HG02588 (cell line): ENCODE measurements around the gene UBLCP1.

Experiments used
- ATAC-seq: cut with Tn5 transposase; IDR thresholded peaks from one replicate; pipeline ENCODE4 v1.9.1; 2021; ENCODE audit warnings: mild to moderate bottlenecking, moderate library complexity; ENCODE audit not compliant: unreplicated experiment

The UBLCP1 gene

DNA sequence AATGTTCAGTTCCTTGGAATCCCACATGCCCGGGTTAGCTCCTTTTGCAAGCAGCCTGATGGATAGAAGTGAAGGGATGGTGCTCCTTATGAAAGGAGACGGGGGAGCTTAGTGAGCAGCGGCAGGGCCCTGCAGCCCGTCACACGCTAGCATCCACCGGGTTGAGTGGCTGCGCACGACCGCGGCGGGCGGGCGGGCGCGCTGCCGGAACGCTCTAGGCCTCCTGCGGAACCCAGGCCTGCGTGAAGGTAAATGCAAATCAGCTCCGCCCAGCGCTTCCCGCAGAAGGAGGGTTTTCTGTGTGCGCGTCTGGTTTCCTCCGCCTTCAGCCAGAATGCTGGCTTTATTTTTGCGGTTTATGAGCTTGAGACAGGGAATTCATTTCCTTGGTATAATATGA lies 47.4 kb downstream of the UBLCP1 start:
- peak; percentile 59 for ATAC-seq

DNA sequence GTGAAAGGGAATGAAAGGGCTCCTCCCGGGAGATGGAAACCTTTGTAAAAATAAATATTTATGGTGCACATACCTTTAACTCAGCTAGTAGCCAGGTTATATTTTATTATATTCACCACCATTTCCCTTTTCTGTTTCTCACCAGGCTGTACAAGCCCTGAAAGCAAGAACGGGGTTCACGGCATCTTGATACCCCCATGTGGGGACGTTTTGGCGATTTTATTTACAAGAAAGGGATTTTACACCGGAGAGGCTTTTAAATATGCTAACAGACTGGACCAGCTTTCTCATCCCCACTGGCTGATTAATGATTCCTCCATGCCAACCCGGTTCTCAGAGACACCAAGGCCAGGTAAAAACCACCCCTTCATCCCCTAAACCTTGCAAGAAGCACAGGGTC lies 48.0 kb downstream of the UBLCP1 start:
- ATAC-seq: no peak

DNA sequence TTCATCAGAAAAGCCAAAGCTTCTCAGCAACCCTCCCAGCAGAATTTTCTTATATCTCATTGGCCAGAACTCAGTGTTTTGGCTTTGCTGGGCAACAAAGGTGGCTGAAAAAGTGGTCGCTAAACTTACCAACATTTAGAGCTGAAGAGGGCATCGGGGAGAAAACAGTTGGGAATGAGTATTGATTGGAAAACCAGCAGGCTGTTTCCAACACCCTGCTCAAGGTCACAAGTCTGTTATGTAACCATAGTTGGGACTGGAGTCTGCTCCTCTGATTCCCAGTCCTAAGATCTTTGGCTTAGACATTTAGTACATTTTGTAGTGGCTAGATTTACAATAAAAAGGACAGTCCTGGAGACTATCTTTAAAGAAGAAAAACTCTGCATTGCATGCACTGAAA lies 50.1 kb downstream of the UBLCP1 start:
- ATAC-seq: no peak

DNA sequence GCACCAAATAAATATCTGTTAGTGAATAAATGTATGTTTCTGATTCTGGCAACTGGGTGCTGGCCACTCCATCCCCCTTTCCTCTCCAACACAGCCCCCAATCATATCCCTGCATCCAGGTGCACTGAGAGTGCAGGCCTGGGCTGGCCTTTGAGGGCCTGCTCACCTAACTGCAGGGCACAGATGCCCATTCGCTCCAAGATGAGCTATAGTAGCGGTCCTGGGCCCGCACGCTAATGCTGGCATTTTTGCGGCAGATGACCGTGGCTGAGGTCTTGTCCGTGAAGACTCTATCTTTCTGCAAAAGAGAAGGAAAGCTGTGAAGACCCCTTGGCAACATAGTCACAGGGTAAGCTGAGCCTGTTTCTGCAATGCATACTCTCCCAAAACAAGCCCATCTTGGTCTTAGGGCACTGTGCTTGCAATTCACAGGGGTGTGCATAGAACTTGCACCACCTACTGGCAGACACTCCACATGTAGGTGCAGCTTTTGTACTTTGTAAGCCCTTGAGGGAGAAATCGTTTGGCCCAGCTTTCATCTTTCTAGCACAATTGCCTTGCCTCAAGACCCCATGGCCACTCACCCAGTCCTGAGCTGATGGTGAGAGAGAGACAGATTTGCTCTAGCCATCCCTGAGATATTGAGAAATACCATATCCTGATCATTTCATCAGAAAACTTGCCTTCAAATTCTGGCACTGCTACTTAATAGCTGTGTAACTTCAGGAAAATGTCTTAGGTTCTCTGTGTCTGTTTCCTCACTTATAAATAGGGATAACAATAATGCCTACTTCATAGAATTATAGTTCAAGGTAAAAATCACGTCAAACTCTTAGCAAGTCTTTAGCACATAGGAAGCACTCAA lies 53.7 kb downstream of the UBLCP1 start:
- ATAC-seq: peak; percentile 68

DNA sequence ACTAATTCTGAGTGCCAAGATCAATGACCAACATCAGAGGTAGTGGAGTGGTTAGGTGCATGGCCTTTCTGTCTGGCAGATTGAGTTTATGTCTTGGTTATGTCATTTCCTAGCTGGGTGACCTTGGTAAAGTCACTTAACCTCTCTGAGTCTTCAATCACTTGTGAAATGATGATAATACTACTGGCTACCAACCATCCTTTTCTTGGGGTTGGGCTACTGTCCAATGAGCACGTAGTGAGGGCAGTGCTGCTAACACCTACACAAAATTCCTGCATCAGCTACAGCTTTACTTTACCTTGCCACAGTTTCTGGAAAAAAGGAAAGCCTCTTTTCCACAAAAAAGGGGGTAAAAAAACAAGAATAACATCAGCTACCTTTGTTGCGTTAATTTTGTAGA lies 54.8 kb downstream of the UBLCP1 start:
- no peak for ATAC-seq

DNA sequence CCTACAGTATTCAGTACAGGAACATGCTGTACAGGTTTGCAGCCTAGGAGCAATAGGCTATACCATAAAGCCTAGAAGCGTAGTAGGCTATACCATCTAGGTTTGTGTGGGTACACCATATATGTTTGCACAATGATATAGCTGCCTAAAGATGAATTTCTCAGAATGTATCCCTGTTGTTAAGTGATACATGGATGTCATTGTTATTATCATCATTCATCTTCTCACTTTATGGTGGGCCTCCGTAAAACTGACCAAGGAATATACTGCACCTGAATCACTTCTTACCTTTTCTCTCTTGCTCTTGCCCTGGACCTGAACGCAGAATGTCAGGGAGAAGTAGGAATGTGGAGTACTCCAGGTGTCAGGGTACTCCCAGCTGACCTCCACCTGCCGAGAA lies 55.4 kb downstream of the UBLCP1 start:
- ATAC-seq: no peak

DNA sequence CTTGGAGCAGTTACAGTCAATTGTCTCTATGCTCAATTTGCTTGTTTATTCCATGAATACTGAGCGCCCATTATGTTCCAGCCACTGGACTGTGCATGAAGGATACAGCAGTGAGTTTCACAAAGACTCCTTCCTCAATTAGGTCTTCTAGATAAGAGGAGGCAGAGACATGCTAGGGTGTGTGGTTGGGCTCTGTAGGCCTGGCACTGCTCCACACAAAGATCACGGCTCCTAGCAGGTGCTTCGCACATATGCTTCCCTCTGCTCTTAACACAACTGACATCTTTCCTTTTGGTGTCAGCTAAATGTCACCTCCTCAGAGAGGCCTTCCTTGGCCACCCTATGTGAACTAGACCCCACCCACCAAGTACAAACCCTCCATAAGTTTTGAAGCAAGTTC lies 56.3 kb downstream of the UBLCP1 start:
- ATAC-seq: no peak

DNA sequence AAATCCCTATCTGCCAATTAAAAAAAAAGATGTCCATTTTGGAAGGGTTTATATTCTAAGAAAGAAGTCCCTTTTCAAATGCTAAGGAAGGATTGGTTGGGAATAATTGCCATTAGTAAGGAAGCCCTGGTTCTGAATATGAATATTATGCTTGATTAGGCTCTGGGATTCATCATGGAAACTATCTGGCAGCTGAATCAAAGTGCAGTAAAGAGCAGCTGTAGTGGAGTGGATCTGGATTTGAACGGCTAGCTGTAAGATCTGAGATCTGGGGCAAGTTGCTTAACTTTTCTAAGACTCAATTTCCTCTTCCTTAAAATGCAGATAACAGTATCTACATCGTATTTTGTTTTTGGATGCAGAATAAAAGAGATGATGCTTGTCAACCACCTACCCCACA lies 56.7 kb downstream of the UBLCP1 start:
- ATAC-seq: no peak

DNA sequence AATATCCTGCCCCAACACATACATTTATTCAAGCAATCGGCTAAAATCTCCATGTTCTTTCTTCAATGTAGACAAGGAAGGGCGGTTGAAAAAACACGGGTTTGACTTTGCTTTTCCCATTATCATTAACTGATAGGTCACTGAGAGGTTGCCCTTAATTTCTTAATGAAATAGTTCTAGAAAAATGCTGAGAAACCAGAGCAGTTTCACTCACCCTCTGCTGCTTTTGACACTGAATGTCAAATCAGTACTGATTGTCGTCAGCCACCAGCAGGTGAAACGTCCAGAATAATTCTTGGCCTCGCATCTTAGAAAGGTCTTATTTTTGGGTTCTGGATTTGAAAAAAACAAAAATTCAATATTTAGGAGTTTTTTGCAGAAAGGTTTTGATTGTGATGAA lies 59.1 kb downstream of the UBLCP1 start:
- ATAC-seq: peak; percentile 70

DNA sequence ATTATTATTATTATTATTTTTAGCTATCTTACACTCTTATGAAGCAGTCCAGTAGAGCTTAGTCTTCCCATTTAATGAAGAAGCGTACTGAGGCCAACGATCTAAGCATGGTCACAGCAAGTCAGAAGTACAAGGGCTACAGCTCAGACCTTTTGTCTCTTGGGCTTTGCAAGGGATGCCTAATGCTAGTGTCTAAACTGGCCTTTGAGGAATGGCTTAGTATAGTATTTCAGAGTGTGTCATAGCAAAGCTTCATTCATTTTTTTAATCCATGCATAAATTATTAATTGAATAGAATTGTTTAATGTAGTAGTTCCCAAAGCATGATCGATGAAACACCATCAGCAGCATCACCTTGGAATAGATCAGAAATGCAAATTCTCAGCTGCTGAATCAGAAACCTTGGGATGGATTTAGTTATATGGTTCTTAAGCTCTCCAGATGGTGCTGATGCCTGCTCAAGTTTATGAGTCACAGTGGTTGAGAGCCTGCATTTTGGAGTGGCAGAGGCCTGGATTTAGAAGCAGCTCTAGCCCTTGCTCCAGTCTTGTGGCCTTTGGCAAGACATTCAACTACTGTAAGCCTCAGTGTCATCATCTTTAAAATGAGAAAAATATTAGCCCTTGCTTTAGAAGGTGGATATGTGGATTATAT lies 61.1 kb downstream of the UBLCP1 start:
- no peak for ATAC-seq

DNA sequence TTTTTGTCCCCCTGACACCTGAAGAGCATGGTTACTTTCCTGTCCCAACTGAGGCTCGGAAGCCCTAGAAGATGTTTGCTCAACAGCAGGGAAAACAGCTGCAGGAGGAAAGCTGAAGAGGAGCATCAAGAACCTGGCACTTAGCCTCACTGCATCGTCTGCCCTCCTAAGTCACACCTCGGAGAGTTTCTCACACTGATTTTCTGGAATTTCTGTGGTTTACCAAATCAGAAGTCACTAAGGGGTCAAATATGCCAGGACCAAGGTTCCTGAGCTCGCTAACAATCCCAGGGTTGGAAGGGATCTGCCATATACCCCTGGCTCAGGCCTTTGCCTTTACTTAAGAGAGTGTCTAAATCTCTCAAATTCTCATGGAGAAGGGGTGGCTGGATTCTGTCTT lies 61.9 kb downstream of the UBLCP1 start:
- ATAC-seq: no peak

DNA sequence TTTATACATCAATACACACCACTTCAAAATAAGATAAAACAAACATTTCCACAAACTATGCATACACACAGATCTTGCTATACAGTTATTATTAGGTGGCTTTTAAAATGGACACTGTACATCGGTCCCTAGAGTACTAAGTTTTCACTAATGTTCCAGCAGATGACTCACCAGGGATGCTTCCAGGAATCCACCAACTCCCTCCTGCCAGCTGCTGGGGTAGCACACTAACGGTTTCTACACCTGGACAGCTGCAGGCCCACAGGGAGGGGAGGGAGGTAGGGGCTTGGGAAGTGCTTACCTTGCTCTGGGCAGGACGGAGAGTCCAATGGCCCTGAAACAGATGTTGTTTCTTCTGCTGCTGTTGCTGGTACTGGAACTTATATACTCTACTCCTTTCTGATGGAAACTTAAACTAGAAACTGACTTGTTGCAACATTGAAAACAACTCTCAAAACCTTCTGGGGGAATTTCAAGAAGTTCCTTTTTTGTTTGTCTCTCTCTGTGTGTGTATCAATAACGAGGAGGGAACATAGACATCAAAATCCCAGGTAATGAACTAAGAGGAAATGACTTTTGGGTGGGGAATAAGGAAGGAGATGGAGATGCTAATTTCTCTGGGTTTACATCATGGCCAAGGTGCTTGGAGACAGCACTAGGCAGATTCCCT lies 67.2 kb downstream of the UBLCP1 start, which contains the start of gene IL12B:
IL12B (minus strand) TSS at position 357 of the 670 bp plus-strand sequence. CDS start 3,705 bp downstream, outside the sequence.
- no peak for ATAC-seq

DNA sequence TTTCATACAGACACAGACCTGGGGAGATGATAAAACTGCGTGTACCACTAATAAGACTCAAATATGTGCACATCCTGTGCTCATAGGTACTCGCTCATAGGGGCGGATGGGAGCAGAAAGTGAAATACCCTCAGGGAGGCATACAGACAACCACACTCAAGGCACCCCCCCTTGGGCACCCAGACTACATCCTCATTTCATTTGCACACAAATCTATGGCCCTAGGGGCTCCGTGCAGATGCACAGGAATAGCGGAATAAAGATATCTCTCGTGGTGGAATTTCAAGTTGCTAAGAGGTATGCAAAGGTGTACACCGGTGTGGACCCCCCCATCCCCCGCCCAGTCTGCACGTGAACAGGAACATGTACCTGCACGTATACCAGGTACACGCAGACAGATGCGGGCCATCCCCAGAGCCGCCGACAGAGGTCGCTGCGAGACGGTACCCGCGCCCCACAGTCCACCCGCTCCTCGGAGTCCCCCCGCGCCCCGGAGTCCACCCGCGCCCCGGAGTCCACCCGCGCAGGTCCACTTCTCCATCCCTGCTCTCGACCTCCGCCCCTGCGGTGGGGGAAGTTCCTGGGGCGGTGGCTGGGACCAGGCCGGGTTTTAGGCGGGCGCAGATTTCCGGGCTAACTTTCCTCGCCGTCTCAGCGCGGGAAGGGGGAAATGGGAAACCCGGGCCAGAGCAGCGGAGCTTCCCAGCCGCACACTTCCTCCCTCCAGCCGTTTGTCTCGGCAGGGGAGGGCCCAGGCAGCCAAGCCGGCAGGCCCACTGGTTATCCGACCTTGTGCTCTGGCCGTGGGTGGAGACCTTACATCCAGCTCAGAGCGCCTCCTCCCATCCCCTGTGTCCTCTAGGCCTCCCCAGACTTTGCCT lies 68.2 kb downstream of the UBLCP1 start:
- peak; percentile 59 for ATAC-seq

DNA sequence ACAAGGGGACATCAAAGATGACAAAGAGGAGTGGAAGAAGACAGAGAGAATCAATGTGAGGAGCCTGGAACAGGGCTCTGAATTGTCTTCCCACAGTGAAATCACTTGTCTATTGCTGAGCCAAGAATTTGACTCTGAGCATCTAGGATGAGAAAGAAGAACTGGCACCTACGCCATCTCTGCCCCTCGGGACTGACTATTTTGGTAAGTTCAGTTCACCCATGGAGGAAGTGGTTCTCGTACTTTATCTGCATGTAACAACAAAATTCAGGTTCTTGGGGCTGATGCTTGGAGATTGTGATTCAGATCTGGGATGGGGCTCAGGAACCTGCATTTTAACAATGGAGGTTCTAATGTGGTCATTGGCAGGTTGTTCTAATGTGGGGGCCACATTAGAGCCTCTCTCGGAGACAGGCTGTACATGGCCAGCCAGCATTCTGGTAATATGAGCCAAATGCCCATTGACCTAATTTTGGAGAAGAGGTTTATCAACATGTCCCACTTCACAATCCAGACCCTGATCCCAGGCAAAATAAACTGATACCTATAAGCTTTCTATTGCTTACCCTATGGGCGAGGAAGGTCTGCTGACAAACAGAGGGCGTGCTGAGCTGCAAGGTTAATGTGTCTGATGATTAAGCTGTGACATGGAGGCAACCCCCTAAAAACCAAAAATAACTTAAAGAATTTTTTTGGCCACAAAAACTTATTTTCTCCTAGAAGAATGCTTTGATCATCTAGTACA lies 69.9 kb downstream of the UBLCP1 start:
- peak; percentile 31 for ATAC-seq

DNA sequence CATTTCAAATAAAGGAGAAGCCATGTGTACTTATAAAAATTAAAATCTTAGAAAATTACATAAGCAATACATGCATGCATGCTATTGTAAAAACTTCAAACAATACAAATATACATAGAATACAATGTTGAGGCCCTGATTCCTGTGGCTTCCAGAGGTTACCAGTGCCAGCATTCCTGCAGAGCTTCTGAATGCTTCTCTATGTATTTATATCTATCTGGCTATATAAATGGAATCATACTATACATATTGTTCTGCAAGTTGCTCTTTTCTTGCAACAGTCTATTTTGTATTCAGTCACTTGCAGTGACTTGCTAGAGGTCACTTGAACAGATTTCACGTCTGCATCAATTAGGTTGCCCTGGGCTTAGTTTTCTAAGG lies 70.4 kb downstream of the UBLCP1 start:
- no peak for ATAC-seq
